IPS-20b (cell line): Measurements from ENCODE around the gene ARHGAP40.

Experiments
- H3K27ac ChIP-seq: one replicate; pipeline ENCODE4 v1.5.1; 2013; ENCODE audit warnings: low read length
- H3K27me3 ChIP-seq: 2 replicates; pipeline ENCODE4 v1.6.1; 2013; ENCODE audit warnings: mild to moderate bottlenecking, low read length, inconsistent platforms; ENCODE audit not compliant: insufficient read depth
- H3K36me3 ChIP-seq: 2 replicates; pipeline ENCODE4 v1.6.1; 2013; ENCODE audit warnings: low read depth, mild to moderate bottlenecking, inconsistent platforms, low read length, moderate library complexity; ENCODE audit not compliant: insufficient read depth
- H3K4me1 ChIP-seq: 2 replicates; pipeline ENCODE4 v1.6.1; 2013; ENCODE audit warnings: mild to moderate bottlenecking, control low read depth, inconsistent platforms, low read length, moderate library complexity; ENCODE audit not compliant: insufficient read depth
- H3K4me3 ChIP-seq: 2 replicates; pipeline ENCODE4 v1.5.1; 2013; ENCODE audit warnings: mild to moderate bottlenecking, low read length, inconsistent platforms
- H3K9ac ChIP-seq: 2 replicates; pipeline ENCODE4 v1.6.1; 2013; ENCODE audit warnings: low read depth, mild to moderate bottlenecking, inconsistent platforms, low read length, moderate library complexity
- H3K9me3 ChIP-seq: 2 replicates; pipeline ENCODE4 v1.6.1; 2013; ENCODE audit warnings: mild to moderate bottlenecking, low read depth, low read length, inconsistent platforms; ENCODE audit not compliant: insufficient read depth

Gene ARHGAP40

GRCh38 chr20:38625896-38626295 is 24.3 kb downstream of the ARHGAP40 start:
- H3K4me3 ChIP-seq, result no peak overlapping the region
- H3K9ac ChIP-seq, result no peak overlapping the region
- H3K36me3 ChIP-seq, result no peaks in the 10 kb centered on the region
- H3K9me3 ChIP-seq, result no peaks in the 10 kb centered on the region
- peaks cover 3% of the 10 kb centered on the region; the same call in 1 of the 2 replicates for H3K4me1 ChIP-seq
- no peak overlapping the region for H3K27ac ChIP-seq
- no peaks in the 10 kb centered on the region for H3K27me3 ChIP-seq

DNA sequence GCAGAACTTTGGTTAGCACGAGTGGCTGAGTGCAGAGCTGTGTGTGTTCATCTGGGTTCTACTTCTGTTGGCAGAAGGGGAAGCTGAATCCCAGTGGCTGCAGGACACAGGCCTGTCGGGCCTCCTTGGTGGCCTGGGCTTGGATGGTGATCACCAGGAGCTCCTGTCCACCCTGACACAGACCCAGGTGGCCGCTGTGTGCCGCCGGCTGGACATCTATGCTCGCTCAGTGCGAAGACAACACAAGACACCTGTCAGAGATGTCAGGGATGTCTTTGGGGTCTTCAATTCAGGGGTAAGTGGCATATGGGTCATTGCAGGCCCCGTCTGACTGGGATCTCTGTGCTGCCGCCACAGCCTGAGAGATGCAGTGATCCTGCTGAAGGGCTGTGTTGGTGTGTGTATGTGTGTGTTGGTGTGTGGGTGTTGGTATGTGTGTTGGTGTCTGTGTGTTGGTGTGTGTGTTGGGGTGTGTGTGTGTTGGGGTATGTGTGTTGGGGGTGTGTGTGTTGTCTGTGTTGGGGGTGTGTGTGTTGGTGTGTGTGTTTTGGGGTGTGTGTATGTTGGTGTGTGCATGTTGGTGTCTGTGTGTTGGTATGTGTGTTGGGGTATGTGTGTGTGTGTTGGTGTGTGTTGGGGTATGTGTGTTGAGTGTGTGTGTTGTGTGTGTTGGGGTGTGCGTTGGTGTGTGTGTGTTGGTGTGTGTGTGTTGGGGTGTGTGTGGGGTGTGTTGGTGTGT is 25.5 kb downstream of the ARHGAP40 start:
- no peaks in the 10 kb centered on the region for H3K27me3 ChIP-seq
- no peak overlapping the region for H3K9ac ChIP-seq
- H3K4me1 ChIP-seq, result peaks cover 3% of the 10 kb centered on the region; the same call in 1 of the 2 replicates
- H3K27ac ChIP-seq, result no peak overlapping the region
- no peak overlapping the region for H3K4me3 ChIP-seq
- no peaks in the 10 kb centered on the region for H3K9me3 ChIP-seq
- no peaks in the 10 kb centered on the region for H3K36me3 ChIP-seq

GRCh38 chr20:38628580-38629470 is 27.2 kb downstream of the ARHGAP40 start:
- peaks cover 3% of the 10 kb centered on the region; the same call in 1 of the 2 replicates for H3K4me1 ChIP-seq
- no peaks in the 10 kb centered on the region for H3K9me3 ChIP-seq
- H3K27ac ChIP-seq, result no peak overlapping the region
- no peak overlapping the region for H3K9ac ChIP-seq
- H3K27me3 ChIP-seq, result peaks cover 2% of the 10 kb centered on the region; the same call in 1 of the 2 replicates
- H3K4me3 ChIP-seq, result no peak overlapping the region
- H3K36me3 ChIP-seq, result no peaks in the 10 kb centered on the region

DNA sequence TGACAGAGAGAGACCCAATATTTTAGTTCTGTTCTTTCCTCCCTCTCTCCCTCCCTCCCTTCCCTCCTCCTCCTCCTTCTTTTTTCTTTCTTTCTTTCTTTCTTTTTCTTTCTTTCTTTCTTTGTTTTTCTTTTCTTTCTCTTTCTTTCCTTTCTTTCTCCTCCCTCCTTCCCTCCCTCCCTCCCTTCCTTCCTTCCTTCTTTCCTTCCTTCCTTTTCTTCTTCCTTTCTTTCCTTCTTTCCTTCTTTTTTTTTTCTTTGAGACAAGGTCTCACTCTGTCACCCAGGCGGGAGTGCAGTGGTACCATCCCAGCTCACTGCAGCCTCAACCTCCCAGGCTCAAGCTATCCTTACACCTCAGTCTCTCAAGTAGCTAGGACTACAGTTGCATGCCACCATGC is 28.4 kb downstream of the ARHGAP40 start:
- H3K27me3 ChIP-seq, result peaks cover 9% of the 10 kb centered on the region; the same call in 1 of the 2 replicates
- no peak overlapping the region for H3K27ac ChIP-seq
- H3K9me3 ChIP-seq, result no peaks in the 10 kb centered on the region
- H3K36me3 ChIP-seq, result no peaks in the 10 kb centered on the region
- H3K9ac ChIP-seq, result no peak overlapping the region
- H3K4me1 ChIP-seq, result peaks cover 3% of the 10 kb centered on the region; the same call in 1 of the 2 replicates
- no peak overlapping the region for H3K4me3 ChIP-seq

DNA sequence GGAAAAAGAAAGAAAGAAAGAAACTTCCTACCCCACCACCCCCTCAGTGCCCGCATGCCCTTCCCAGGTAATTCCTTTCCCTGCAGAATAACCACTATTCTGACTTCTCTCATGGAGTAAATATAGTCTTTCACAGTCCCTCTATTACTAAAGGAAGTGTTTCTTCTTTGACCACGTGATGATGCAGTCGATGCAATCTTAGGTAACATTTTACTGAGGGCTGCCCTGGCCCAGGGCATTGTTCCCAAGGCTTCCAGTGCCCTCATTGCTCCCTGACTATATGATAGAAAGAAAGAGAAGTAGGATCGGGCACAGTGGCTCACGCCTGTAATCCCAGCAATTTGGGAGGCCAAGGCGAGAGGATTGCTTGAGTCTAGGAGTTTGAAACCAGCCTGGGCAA is 29.1 kb downstream of the ARHGAP40 start:
- Histone ChIP-seq H3K36me3 (no peaks in the 10 kb centered on the region), H3K27ac (no peak overlapping the region), H3K4me1 (peaks cover 3% of the 10 kb centered on the region; the same call in 1 of the 2 replicates), H3K9ac (no peak overlapping the region), H3K9me3 (no peaks in the 10 kb centered on the region), H3K27me3 (peaks cover 9% of the 10 kb centered on the region; the same call in 1 of the 2 replicates), H3K4me3 (no peak overlapping the region)

GRCh38 chr20:38631155-38632022 is 29.8 kb downstream of the ARHGAP40 start:
- H3K27me3 ChIP-seq, result peaks cover 9% of the 10 kb centered on the region; the same call in 1 of the 2 replicates
- no peaks in the 10 kb centered on the region for H3K36me3 ChIP-seq
- H3K9ac ChIP-seq, result no peak overlapping the region
- no peak overlapping the region for H3K27ac ChIP-seq
- H3K4me3 ChIP-seq, result no peak overlapping the region
- H3K4me1 ChIP-seq, result peaks cover 3% of the 10 kb centered on the region; the same call in 1 of the 2 replicates
- no peaks in the 10 kb centered on the region for H3K9me3 ChIP-seq

GRCh38 chr20:38633577-38634093 is 32.0 kb downstream of the ARHGAP40 start:
- Histone ChIP-seq H3K9ac (no peak overlapping the region), H3K27me3 (peaks cover 9% of the 10 kb centered on the region; the same call in 1 of the 2 replicates), H3K4me1 (peaks cover 3% of the 10 kb centered on the region; the same call in 1 of the 2 replicates), H3K9me3 (no peaks in the 10 kb centered on the region), H3K4me3 (no peak overlapping the region), H3K36me3 (no peaks in the 10 kb centered on the region), H3K27ac (no peak overlapping the region)

GRCh38 chr20:38635721-38636288 is 34.2 kb downstream of the ARHGAP40 start:
- H3K27me3 ChIP-seq, result peaks cover 9% of the 10 kb centered on the region; the same call in 1 of the 2 replicates
- no peaks in the 10 kb centered on the region for H3K4me1 ChIP-seq
- H3K36me3 ChIP-seq, result no peaks in the 10 kb centered on the region
- no peaks in the 10 kb centered on the region for H3K9me3 ChIP-seq
- H3K27ac ChIP-seq, result no peak overlapping the region
- no peak overlapping the region for H3K9ac ChIP-seq
- H3K4me3 ChIP-seq, result no peak overlapping the region

- H3K36me3 ChIP-seq, result no peaks in the 10 kb centered on the region
- H3K9me3 ChIP-seq, result no peaks in the 10 kb centered on the region
- H3K4me1 ChIP-seq, result no peaks in the 10 kb centered on the region
- H3K9ac ChIP-seq, result no peak overlapping the region
- H3K4me3 ChIP-seq, result no peak overlapping the region
- peaks cover 16% of the 10 kb centered on the region for H3K27me3 ChIP-seq
- no peak overlapping the region for H3K27ac ChIP-seq
Measured at GRCh38 chr20:38640521-38640920, 38.9 kb downstream of the ARHGAP40 start.

GRCh38 chr20:38642498-38642897 is 40.9 kb downstream of the ARHGAP40 start:
- Histone ChIP-seq H3K27ac (no peak overlapping the region), H3K36me3 (no peaks in the 10 kb centered on the region), H3K9me3 (no peaks in the 10 kb centered on the region), H3K4me1 (no peaks in the 10 kb centered on the region), H3K27me3 (peaks cover 36% of the 10 kb centered on the region), H3K9ac (no peak overlapping the region), H3K4me3 (no peak overlapping the region)
